ENCODE results near the gene UGT1A8.
"Not testable (repeated sequence)": the region's sequence is repeated elsewhere in the genome, so short reads cannot be mapped to it uniquely, and the experiment has no call there.

UGT1A8 gene

GRCh38 chr2:233617476-233617875 lies at the start of gene UGT1A8:
Gene UGT1A8, plus strand, starts transcription at chr2:233617633. Its CDS starts 75 bp downstream, at chr2:233617708.
- not testable (repeated sequence) for TF ChIP-seq GATA2, GATA3 (IDR thresholded peaks at IDR 0.05; ENCODE audit: low read depth, low read length)

DNA sequence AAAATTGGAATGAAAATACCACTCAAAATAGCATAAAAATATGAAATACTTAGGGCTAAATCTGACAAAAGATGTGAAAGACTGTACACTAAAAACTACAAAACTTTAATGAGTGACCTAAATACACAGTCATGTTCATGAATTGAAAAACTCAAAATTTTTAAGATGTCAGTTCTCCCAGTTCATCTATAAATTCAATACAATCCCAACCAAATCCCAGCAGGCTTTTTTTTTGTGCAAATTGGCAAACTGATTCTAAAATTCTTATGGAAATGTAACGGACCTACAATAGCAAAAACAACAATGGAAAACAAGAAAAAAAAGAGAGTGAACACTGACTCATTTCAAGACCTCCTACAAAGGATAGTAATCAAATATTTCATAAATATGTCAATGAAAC lies 46.4 kb upstream of the UGT1A8 start:
- no peak for TF ChIP-seq GATA3 (IDR thresholded peaks at IDR 0.05; ENCODE audit: low read depth, low read length)
- no peak for TF ChIP-seq GATA2 (IDR thresholded peaks at IDR 0.05; ENCODE audit: low read depth, low read length)

DNA sequence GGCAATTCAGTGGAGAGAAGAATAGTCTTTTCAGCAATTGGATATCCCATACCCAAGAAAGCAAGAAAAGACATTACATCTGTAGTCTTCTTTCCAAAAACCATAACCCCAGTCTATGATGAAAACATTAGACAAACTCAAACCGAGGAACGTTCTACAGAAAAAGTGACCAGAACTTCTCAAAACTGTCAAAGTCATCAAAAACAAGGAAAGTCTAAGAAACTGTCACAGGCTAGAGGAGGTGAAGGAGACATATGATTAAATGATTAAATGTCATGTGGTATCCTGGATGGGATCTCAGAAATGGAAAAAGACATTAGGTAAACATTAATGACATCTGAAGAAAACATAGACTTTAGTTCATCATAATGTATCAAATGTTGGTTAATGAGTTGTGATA lies 46.0 kb upstream of the UGT1A8 start:
- TF ChIP-seq GATA2 (IDR thresholded peaks at IDR 0.05; ENCODE audit: low read depth, low read length) (no peak), GATA3 (IDR thresholded peaks at IDR 0.05; ENCODE audit: low read depth, low read length) (no peak)

GRCh38 chr2:233572468-233572867 lies 45.0 kb upstream of the UGT1A8 start:
- TF ChIP-seq GATA2 (IDR thresholded peaks at IDR 0.05; ENCODE audit: low read depth, low read length) (no peak), GATA3 (IDR thresholded peaks at IDR 0.05; ENCODE audit: low read depth, low read length) (no peak)

DNA sequence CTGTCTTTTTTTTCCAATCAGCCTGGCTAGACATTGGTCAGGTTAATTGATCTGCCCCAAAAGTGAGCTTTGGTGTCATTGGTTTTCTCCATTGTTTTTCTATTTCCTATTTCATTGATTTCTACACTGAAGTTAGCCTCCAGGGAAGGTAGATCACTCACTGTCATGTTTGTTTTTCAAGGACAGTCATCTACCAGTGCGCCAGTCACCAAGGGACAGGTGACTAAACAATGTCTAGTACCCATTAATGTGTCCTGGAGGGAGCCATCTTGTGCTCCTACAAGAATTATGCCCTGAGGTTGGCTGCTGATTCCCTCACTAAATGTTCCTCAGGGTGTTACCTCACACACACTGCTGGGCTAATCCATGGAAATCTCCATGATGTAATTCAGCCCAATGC lies 33.2 kb upstream of the UGT1A8 start:
- TF ChIP-seq GATA2 (IDR thresholded peaks at IDR 0.05; ENCODE audit: low read depth, low read length) (no peak), GATA3 (IDR thresholded peaks at IDR 0.05; ENCODE audit: low read depth, low read length) (no peak)

DNA sequence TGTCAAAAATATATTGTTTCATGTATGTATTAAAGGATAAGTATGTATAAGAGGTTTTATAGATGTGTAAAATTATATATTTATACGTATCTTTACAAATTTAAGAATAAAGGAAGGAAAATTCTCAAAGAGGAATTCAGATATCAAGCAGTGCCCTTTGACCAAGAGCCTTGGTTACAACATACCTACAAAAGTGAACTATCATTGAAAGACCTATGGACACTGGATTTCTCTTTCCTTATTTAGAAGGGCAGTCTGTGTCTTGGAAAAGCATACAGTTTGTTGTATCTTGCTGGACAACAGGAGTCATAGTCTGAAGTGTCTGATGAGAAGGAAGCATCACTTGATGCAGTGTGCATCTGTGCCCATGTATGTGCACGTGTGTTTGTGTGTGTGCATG lies 29.0 kb upstream of the UGT1A8 start:
- TF ChIP-seq GATA2 (IDR thresholded peaks at IDR 0.05; ENCODE audit: low read depth, low read length) (no peak), GATA3 (IDR thresholded peaks at IDR 0.05; ENCODE audit: low read depth, low read length) (no peak)

GRCh38 chr2:233593201-233593600 lies 24.2 kb upstream of the UGT1A8 start:
- TF ChIP-seq GATA3 (IDR thresholded peaks at IDR 0.05; ENCODE audit: low read depth, low read length) (no peak), GATA2 (IDR thresholded peaks at IDR 0.05; ENCODE audit: low read depth, low read length) (no peak)

- TF ChIP-seq GATA2 (IDR thresholded peaks at IDR 0.05; ENCODE audit: low read depth, low read length) (no peak), GATA3 (IDR thresholded peaks at IDR 0.05; ENCODE audit: low read depth, low read length) (no peak)
Measured at GRCh38 chr2:233597522-233597921, 19.9 kb upstream of the UGT1A8 start.

GRCh38 chr2:233598952-233599351 lies 18.5 kb upstream of the UGT1A8 start:
- TF ChIP-seq GATA3 (IDR thresholded peaks at IDR 0.05; ENCODE audit: low read depth, low read length): no peak
- TF ChIP-seq GATA2 (IDR thresholded peaks at IDR 0.05; ENCODE audit: low read depth, low read length): no peak

DNA sequence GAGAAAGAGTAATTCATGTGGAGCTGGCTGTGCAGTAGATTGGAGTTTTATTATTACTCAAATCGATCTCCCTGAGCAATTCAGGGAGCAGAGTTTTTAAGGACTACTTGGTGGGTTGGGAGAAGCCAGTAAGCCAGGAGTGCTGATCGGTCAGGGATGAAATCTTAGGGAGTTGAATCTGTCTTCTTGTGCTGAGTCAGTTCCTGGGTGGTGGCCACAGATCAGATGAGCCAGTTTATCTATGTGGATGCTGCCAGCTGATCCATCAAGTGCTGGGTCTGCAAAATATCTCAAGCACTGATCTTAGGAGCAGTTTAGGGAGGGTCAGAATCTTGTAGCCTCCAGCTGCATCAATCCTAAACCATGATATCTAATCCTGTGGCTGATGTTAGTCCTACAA lies 17.0 kb upstream of the UGT1A8 start:
- no peak for TF ChIP-seq GATA2 (IDR thresholded peaks at IDR 0.05; ENCODE audit: low read depth, low read length)
- no peak for TF ChIP-seq GATA3 (IDR thresholded peaks at IDR 0.05; ENCODE audit: low read depth, low read length)

DNA sequence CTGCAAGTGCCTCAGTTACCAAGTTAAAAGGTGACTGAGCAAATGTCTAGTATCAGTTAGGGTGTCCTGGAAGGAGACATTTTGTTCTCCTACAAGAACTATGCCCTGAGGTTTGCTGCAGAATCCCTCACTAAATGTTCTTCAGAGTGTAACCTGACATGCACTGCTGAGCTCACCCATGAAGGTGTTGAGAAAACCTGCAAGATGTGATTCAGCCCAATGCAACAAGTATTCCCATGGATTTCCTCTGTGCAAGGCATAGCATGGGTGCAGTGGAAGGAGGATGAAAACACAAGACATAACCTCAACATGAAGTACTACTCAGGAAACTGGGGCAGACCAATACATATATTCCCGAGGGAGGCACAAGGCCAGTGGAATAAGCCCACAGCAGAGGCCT lies 15.4 kb upstream of the UGT1A8 start:
- no peak for TF ChIP-seq GATA2 (IDR thresholded peaks at IDR 0.05; ENCODE audit: low read depth, low read length)
- no peak for TF ChIP-seq GATA3 (IDR thresholded peaks at IDR 0.05; ENCODE audit: low read depth, low read length)

GRCh38 chr2:233603520-233603919 lies 13.9 kb upstream of the UGT1A8 start:
- TF ChIP-seq GATA2 (IDR thresholded peaks at IDR 0.05; ENCODE audit: low read depth, low read length) (no peak), GATA3 (IDR thresholded peaks at IDR 0.05; ENCODE audit: low read depth, low read length) (no peak)

DNA sequence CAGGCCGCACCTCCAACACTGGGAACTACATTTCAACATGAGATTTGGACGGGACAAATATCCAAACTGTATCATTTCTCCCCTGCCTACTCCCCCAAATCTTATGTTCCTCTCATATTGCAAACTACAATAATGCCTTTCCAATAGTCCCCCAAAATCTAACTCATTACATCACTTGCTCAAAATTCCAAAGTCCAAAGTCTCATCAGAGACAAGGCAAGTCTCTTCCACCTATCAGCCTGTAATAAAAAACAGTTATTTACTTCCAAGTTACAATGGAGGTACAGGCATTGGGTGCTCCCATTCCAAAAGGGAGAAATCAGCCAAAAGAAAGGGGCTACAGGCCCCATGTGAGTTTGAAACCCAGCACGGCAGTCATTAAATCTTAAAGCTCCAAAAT lies 12.6 kb upstream of the UGT1A8 start:
- TF ChIP-seq GATA3 (IDR thresholded peaks at IDR 0.05; ENCODE audit: low read depth, low read length) (no peak), GATA2 (IDR thresholded peaks at IDR 0.05; ENCODE audit: low read depth, low read length) (no peak)

- TF ChIP-seq GATA3 (IDR thresholded peaks at IDR 0.05; ENCODE audit: low read depth, low read length): no peak
- no peak for TF ChIP-seq GATA2 (IDR thresholded peaks at IDR 0.05; ENCODE audit: low read depth, low read length)
Measured at GRCh38 chr2:233605680-233606079, 11.8 kb upstream of the UGT1A8 start.

GRCh38 chr2:233611284-233611683 lies 6.1 kb upstream of the UGT1A8 start:
- TF ChIP-seq GATA3 (IDR thresholded peaks at IDR 0.05; ENCODE audit: low read depth, low read length): no peak
- TF ChIP-seq GATA2 (IDR thresholded peaks at IDR 0.05; ENCODE audit: low read depth, low read length): no peak

GRCh38 chr2:233620204-233620603 lies 2.8 kb downstream of the UGT1A8 start:
- no peak for TF ChIP-seq GATA2 (IDR thresholded peaks at IDR 0.05; ENCODE audit: low read depth, low read length)
- no peak for TF ChIP-seq GATA3 (IDR thresholded peaks at IDR 0.05; ENCODE audit: low read depth, low read length)

Measured in SH-SY5Y (cell line).